GM18499 (cell line): ENCODE data around the gene THSD7B.
"Not testable (repeated sequence)": the region's sequence is repeated elsewhere in the genome, so short reads cannot be mapped to it uniquely, and the experiment has no call there.

Source experiments
- ATAC-seq: cut with Tn5 transposase; IDR thresholded peaks from one replicate; pipeline ENCODE4 v1.9.1; 2021; ENCODE audit warnings: moderate number of reproducible peaks; ENCODE audit not compliant: insufficient read depth, unreplicated experiment

THSD7B gene

DNA sequence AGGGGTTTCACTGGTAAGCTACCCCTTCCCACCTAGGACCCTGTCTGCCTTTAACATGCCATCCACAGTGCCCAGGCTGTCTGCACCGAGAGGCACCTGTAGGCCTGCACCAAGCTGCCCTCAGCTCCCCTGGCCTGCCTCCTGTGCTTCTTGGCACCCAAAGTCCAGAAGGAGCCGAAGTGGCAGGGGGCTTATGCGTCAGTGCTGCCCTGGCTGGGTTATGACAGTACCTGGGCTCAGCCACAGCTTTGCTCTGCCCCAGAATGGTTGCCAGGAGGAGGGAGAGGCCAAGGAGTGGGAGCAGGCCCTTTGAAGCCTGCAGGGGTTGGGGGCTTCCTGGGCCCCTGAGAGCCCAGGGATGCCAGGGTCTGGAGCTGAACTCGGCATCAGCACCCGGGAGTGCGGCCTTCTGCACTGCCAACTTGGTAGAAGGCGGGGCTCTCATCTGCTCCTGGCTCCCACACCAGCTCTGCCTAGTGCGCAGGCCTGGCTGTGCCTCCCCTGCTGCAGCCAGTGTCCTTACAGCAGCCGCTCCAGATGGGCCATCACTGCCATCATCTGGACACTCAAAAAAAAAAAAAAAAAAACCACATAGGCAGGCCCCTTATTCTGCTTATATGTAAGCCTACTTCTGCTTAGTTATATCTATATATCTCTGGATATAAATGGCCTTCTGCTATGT is 155.4 kb downstream of the THSD7B start:
- no peak for ATAC-seq

DNA sequence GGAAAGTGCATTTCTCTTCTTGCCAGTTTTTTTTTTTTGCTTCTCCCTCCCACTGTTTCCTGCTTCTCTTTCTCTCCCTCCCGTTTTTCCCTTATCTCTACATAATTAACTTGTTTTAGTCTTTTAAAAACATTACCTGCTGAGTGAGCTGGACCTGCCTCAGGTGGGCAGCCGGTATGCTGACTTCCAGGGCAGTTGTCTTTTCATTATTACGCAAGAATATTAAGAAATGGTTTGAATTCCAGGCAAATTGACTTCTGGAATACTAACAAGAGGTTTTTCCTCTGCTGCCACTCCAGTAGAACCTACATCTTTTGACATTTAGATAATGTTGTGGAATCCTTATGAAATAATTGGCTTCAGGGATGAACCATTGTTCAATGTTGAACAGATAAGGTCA is 161.8 kb downstream of the THSD7B start:
- no peak for ATAC-seq

DNA sequence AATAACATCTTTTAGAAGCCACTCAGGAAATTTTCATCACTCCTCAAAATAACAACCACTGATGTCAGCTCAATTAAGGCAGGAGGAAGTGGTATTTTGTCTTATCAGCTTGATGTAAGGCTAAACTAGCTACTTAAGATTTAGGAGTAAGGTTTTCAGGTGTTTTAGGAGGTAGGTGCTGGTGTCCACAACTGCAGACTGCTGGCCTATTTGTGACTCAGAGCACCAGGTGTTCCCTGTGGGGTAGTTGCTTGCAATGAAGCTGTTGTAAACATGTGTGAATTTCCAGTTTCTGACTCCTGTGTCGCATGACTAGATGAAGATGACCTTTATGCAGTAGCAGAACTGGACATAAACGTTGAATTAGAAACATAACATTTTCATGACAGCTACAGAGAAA is 164.2 kb downstream of the THSD7B start:
- no peak for ATAC-seq

DNA sequence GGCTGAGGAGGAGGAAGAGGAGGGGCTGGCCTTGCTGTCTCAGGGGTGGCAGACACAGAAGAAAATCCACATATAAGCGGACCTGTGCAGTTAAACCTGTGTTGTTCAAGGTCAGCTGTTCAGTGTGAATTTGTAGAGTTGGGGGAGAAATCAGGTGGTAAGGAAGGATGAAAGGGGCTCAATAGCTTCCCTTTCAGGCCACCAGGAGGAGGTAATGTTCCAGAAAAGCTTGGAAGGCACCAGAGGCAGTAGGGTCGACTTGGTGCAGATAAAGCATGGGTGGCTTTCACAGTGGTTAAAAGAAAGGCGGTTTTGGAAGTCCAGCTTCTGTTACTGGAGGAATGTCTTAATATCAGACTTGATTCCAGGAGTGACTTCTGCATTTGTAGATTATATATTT is 167.4 kb downstream of the THSD7B start:
- ATAC-seq: no peak

DNA sequence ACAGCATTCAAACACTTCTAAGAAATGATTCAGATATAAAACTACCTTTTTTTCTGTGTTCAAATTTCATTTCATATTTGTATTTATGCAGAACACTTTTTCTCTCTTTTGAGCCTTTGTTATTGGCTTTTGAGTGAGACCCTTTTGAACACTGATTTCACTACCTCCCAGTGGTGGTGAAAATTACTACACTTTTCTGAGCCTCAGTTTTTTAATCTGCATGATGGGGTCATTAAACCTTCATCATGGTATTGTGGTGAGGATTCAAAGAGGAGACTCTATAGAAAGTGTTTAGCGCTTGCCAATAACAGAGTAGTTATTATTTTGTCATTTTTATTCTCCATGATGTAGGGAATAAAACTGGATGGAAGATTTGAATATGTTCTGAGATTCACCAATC is 169.8 kb downstream of the THSD7B start:
- ATAC-seq: no peak

DNA sequence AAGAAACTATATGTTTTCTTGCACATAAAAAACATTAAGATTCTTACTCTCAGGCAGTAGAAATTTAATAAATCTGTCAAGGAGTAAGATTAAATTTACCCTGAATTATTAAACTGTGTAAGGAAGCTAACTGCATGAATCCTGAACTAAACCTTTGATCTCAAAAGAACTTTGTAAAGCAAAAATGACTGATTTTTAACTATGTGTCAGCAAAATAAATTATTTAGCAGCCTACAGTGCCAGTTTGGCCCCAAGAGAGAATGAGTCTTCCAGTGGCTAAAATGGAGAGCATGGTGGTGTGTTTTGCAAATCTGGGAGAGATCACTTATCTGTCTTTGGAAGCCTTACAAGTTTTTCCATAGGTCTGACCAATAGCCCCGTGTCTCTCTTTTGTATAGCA is 190.7 kb downstream of the THSD7B start:
- ATAC-seq: no peak

DNA sequence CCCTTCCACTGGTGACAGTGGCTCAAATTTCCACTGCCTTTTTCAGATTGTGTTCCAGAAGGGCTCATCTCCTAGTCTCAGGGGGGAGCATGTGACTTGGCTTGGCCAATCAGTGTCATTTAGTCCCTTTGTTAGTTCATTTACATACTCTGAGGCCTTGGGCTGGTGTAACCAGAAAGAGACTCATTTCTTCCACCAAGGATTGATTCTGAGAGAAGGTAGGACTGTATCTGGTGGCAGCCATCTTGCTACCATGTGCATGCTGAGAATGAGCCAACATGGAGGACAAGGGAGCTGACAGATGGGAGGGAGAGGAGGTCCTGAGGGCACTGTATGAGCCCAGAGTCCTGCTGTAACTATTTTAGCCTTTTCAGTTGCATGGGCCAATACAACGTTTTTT is 191.7 kb downstream of the THSD7B start:
- ATAC-seq: no peak

DNA sequence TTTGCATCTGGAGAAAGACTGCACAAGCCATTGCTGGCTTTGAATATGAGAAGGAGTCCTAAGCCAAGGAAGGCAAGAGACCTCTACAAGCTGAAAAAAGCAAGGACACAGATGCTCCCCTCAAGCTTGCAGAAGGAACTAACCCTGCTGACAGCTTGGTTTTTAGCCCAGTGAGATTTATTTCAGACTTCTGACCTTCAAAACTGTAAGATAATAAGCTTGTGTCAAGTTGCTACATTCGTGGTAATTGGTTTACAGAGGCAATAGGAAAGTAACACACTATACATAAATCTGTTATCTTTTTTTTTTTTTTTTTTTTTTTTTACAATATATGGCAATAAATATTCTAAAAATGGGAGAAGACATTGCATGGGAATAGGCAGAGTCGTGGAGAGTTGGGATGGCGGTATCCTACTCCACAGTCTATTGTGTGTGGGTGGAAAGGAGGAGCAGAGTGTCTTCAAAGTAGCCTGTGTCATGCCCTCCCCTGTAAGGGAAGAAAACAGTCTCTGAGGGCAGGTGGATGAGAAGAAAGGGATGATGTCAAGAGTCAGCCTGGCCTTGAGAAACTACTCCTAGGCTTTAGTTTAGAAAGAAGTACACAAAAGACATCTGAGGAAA is 196.9 kb downstream of the THSD7B start:
- no peak for ATAC-seq

DNA sequence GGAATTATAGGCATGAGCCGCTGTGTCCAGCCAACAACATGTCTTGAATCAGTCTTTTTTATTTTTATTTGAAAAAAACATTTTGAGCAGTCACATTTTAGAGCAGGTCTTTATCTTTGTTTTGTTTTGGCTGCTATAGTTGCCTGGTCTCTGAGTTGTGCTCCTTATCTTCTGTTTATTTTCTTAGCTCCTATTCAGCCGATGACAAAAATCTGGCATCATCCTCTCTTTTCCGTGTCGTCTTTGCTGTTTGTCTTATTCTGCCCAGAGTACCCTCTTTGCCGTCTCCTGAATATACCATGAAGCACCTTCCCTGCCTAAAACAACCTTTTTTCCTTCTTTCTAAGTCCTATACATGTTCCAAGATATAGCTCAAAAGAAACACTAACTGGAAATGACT is 201.1 kb downstream of the THSD7B start:
- ATAC-seq: no peak

DNA sequence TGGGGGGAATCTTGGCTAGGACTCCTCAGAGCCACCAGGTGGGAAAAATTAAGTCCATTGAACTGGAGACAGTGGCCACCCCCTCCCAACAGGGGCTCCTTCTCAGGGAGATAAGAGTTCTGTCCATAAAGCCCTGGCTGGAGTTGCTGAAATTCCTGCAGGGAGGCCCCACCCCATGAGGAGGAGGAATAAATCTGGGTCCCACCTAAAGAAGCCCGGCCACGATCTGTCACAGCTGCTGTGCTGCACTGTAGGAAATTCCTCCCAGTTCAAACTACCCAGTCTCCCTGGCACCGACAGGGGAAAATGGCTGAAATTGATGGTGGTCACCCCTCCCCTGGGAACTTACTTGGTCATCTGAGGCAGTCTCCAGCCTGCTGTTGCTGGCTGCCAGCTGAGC is 215.0 kb downstream of the THSD7B start:
- no peak for ATAC-seq

DNA sequence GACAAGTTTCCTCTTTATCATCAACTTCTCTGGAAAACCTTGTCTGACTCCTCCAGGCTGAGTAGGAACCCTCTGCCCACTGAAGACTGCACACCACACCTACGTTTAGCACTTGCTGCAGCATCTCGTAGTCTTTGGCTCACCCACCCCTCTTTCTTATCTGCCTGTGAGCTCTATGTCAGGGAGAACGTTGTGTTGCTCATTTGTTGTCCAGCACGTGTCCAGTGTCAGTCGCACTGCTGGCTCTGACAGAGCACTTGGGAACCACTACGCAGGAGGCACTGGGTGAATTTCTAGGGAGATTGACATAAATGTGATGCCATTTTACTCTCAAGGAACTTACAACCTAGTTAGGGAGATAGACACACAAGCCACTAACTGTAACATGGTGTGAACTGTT is 216.3 kb downstream of the THSD7B start:
- not testable (repeated sequence) for ATAC-seq

DNA sequence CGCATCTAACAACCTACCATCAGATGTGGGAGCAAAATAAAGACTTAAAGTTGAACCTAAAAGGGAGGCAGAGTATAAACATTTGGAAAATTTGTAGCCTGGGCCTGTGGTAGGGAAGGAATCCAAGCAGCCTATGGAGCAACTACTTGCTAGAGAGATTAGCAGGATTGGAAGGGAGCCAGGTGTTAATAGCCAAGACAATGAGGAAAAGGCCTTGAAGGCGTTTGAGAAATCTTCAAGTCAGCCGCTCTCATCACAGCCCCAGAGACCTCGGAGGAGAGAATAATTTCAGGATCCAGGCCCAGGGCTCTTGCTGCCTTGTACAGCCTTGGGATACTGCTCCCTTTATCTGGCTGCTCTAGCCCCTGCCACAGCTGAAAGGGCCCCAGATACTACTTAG is 219.7 kb downstream of the THSD7B start:
- ATAC-seq: no peak

DNA sequence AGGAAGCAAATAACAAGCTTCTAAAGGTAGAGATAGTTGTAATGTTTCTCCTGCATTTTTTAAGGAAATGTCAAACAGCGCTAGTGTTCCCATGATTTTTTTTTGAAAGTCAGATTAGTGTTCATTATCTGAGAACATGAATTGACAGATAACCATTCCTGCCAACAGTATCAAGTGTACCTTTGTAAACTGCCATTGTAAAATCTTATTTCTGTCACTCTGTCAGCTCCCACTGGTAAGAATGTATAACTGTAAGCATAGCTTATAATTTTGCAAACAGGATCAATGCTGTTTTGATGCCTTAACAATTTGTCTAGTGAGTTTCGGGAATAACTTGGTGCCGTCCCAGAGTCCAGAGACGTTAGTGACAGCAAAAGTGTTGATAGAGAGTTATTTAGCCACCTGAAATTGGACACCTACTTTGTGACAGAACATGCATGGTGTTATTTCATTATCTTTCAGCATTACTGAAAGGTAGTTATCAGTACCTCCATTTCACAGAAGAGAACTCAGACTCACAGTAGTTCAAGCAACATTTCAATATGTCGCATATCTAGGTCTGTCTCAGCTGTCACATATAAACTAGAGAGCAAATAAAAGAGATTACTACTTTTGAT is 221.4 kb downstream of the THSD7B start:
- ATAC-seq: no peak

DNA sequence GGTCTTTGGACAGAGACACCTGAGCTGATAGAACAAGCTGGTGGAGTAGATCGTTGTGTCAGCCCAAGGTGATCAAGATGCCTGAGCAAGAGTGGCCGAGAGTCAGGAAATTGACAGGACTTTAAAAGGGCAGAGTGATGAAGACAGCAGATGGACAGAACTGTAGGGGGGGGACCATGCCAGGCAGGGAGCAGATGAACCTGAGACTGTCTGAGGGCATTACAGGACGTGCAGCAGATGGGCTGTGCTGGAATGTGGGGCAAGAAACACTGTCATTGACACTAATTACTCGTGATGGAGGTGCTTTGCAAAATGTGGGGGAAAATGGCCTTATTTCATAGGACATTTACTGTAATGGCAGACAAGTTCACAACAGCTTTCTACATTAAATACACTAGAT is 225.0 kb downstream of the THSD7B start:
- ATAC-seq: no peak

DNA sequence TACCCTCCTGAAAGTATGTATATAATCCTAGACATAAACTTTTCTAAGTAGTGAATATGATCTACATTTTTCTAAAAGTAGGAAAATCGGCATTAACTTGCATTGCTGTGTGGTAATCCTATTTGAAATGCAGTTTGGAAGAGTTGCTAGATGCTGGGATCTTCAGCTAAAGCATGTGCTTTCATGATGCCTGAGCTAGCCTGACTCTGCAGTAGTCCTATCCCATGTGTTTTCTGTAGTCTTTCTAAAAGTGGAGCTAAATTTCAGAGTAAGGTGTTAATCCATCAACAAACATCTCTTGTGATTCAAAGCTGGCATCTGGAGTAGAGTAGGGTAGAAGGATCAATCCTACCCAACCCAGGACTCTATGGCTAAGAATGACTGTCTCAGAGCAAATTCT is 229.4 kb downstream of the THSD7B start:
- ATAC-seq: no peak

DNA sequence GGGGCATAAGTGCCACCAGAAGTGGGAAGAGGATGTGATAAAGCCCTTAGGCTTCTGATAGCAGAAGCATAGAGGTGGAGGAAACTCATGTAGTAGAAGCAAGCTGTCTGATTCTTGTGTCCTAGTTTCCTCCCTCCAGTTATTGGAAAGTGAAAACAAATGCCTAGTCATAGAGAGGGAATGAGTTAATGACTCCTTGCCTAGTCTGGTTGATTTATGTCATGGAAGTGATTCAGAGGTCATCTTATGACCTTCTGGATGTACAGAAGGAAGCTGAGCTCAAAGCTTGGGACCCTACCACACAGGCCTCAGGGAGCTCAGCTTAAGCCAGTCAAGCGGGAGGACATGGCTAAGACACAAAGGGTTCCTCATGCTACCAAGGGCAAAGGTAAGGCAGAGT is 232.2 kb downstream of the THSD7B start:
- ATAC-seq: no peak

DNA sequence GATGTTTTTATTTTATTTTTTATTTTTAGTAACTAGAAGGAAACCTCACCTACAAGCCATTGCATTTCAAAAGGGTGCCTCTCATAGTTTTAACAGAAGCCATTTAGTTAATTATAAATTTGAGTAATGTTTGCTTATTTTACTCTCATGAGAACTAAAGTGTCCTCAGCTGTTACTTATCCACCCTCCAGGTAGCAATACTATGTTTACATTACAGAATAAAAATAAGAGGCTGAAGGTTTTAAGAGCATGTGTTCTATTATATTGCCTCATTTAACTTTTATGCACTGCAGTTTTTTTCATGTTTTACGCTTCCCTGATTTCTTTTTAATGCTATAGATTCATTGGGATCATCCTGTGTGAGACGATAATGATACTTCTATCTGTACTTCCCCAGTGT is 235.5 kb downstream of the THSD7B start:
- ATAC-seq: no peak

DNA sequence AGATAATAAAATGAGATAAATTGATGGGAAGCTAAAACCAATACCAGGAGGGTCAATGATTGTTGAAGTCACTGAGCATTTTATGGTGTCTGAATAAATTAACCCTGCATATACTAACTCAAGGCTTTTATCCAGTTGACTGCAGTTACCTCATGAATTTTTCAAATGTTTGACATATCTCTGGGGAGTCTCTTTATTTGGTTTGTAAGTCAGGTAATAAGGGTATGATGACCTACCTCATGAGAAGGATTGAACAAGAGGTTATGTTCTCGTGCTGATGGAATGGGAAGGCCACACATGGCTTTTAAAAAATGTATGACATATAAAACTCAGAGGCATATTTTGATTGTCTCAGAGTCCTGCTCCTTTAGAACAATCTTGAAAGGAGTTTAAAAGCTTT is 237.6 kb downstream of the THSD7B start:
- no peak for ATAC-seq

DNA sequence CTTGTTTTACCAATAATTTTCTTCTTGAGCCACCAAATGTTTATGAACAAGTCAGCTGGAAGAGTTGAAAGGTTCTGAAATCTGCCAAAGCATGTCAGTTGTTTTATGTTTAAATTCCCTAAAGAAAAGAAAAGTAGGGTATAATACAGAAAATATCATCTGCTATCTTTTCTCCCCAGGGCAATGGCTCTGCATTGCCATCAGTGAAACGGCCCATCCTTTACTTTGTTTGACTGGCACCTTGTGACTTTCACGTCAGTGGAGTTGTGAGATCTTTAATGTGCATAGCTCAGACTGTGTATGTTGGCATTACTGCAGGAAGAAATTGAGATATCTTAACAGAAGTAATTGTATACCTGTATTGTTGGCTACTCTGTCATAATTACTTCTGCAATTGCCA is 239.9 kb downstream of the THSD7B start:
- no peak for ATAC-seq

DNA sequence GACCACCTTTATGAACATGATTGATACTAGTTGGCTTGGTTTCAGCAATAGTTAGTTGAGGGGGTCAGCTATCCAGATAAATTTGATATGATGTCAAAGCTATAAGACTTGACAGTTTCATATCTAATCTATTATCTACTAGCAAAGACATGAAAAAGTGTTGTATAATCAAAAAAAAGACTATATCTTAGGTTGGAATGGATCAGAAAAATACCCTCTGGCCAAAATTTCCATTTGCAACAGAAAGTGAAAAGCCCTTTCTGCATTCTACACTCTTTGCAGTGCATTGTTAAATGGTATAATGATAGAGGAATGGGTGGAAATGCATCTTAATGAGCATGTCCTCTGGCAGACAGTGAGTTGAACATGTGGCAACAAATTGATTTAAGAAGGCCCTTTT is 242.6 kb downstream of the THSD7B start:
- ATAC-seq: no peak

DNA sequence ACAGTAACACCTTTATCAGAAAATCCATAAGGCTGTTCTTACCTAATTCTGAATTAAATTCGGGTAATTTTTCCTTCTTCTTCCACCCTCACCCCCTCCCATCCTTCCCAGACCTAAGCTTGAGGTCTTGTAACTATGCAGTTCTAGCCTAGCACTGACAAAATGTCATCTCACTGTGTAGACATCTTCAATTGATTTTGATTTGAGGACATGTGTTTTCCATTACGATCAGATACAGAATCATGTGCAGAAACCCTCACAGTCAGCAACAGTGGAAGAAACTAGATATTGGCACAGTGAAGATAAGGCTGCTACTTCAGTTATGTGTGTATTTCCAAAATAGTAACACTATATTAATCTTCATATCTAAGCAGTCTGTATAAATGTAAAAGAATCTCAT is 244.6 kb downstream of the THSD7B start:
- ATAC-seq: no peak
